Inflammatory macrophage treated with lipopolysaccharide for 4 hours (primary cell): ENCODE results near the gene INSM2.

Experiments
- DNase-seq: peaks from one replicate; pipeline ENCODE4 v3.0.0-alpha.2; 2020

The INSM2 gene, protein sequence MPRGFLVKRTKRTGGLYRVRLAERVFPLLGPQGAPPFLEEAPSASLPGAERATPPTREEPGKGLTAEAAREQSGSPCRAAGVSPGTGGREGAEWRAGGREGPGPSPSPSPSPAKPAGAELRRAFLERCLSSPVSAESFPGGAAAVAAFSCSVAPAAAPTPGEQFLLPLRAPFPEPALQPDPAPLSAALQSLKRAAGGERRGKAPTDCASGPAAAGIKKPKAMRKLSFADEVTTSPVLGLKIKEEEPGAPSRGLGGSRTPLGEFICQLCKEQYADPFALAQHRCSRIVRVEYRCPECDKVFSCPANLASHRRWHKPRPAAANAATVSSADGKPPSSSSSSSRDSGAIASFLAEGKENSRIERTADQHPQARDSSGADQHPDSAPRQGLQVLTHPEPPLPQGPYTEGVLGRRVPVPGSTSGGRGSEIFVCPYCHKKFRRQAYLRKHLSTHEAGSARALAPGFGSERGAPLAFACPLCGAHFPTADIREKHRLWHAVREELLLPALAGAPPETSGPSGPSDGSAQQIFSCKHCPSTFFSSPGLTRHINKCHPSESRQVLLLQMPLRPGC

GRCh38 chr14:35533357-35534207, at the start of gene INSM2:
Gene INSM2, plus strand, starts transcription at chr14:35534164. Its CDS starts 89 bp downstream, at chr14:35534253.
- peak; percentile 38 for DNase-seq

DNA sequence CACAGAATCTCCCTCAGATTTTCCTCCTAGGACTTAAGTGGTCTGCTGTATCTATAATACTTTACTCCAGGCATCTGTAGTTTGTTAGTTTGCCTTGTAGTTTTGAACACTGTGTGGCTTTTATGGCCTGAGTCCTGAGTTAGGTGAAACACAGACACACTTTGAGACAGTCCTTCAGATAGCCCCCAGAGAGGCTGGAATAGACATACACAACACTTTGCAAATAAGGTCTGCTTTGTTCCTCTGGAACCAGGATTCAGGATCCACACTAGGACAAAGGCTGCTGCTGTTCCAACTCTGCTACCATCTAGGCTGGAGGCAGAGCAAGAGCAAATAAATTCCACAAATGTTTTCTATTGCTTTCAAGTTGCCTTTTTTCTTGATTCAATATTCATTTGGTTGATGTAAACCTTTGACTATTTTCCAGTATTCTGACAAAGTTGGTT, 41.4 kb upstream of the INSM2 start:
- no peak for DNase-seq

DNA sequence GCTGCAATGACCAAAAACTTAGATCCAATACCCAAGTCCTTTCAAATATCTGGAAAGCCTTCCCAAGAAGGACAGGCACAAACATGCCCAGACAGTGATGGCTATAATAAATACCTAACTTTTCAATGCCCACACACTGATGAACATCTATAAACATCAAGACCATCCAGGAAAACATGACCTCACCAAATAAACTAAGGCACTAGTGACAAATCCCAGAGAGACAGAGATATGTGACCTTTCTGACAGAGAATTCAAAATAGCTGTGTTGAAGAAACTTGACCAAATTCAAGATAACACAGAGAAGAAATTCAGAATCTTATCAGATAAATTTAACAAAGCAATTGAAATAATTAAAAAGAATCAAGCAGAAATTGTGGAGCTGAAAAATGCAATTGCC, 38.7 kb upstream of the INSM2 start:
- DNase-seq, result no peak

DNA sequence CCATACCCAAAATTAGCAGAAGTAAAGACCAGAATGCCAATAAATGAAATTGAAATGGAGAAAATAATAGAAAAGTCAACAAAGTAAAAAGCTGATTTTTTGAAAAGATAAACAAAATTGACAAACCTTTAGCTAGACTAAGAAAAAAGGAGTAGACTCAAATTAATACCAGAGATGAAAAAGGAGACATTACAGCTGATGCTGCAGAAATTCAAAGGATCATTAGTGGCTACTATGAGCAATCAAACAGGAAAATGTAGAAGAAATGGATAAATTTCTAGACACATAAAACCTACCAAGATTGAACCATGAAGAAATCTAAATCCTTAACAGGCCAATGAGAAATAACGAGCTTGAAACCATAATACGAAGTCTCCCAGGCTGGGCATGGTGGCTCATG, 34.8 kb upstream of the INSM2 start:
- no peak for DNase-seq

- no peak for DNase-seq
Measured at GRCh38 chr14:35503646-35504045, 30.3 kb upstream of the INSM2 start.

DNA sequence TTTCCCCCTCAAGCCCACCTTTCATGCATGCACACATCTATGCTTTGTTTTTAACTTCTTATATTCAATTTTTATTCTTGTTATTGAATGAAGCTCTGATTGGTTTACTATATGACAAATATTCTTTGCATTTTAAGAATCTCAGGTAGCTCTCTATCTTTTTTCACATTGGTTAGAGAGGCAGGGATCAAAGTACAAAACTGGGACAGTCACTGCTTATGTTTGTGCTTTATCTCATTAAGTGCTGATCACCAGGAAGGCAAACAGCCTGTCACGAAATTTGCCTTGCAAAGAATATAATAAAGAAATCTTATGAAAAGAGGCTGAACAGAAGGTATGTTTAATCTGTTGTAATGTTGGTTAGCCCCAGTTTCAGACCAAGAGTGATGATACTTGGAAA, 29.7 kb upstream of the INSM2 start:
- no peak for DNase-seq

DNA sequence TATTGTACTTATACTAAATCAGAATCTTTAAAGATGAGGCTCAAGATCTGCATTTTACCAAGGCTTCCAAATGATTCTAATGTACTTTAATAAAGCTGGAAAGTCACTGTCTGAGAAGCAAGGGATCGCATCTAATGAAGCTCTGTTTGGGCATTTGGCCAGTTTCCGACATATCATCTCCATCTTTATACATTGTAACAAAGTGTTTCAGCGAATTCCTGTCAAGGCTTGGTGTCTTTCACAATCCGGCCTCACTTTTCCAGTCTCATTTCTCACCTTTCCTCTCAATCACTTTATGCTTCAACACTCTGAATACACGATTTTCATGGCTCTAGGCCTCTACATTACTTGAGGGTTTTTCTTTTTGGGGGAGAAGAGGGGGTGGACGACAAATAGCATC, 27.5 kb upstream of the INSM2 start:
- DNase-seq, result no peak

- no peak for DNase-seq
Measured at GRCh38 chr14:35506927-35507326, 27.0 kb upstream of the INSM2 start.

DNA sequence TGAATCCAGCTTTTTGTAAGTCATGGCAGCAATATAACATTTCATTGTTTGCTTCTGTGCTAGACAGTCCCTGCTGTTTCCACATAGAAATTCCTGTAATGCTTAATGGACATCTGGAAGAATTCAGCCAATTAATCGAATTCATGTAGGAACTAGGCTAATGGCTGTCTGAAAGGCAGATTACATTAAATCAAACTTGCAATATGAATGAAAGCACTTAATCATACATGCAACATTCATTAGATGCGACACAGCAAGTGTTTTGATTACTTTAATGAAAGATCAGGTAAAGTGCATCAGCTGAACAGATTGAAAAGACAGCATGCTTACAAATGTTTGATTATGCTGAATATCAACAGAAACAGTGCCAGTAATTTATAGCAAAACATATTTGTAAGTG, 24.1 kb upstream of the INSM2 start:
- no peak for DNase-seq

- DNase-seq, result no peak
Measured at GRCh38 chr14:35512765-35513164, 21.2 kb upstream of the INSM2 start.

- DNase-seq, result no peak
Measured at GRCh38 chr14:35515916-35516315, 18.0 kb upstream of the INSM2 start.

- DNase-seq, result no peak
Measured at GRCh38 chr14:35519986-35520385, 14.0 kb upstream of the INSM2 start.

- no peak for DNase-seq
Measured at GRCh38 chr14:35525695-35526094, 8.3 kb upstream of the INSM2 start.

DNA sequence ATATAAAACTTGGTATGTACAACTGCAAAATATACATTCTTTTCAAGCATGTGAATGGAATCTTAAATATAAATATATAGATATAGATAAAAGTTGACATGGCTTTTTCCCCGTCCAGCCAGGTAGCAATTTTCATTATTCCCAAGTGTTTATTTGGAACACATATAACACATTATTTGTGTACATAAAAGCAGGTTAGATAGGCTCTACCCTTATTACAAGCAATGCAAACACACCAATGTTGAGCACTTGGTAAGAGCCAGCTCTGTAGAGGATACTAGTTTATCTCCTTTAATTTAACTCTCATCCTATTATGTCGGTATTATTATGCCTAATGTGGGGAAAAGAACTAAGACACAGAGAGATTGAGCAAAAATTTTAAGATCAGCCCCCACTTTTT, 7.0 kb upstream of the INSM2 start:
- no peak for DNase-seq

- DNase-seq, result no peak
Measured at GRCh38 chr14:35531960-35532747, 1.8 kb upstream of the INSM2 start.

GRCh38 chr14:35532783-35533356, 1.1 kb upstream of the INSM2 start:
- no peak for DNase-seq

GRCh38 chr14:35534208-35534872, 376 bp downstream of the INSM2 start:
- DNase-seq, result no peak

DNA sequence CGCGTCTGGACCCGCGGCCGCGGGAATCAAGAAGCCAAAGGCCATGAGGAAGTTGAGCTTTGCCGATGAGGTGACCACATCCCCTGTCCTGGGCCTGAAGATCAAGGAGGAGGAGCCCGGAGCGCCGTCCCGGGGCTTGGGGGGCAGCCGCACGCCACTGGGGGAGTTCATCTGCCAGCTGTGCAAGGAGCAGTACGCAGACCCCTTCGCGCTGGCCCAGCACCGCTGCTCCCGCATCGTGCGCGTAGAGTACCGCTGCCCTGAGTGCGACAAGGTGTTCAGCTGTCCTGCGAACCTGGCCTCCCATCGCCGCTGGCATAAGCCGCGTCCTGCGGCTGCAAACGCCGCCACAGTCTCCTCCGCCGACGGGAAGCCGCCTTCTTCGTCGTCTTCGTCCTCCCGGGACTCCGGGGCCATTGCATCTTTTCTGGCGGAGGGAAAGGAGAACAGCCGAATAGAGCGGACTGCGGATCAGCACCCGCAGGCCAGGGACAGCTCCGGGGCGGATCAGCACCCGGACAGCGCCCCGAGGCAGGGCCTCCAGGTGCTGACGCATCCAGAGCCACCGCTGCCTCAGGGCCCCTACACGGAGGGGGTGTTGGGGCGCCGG, 1.0 kb downstream of the INSM2 start:
- peak; percentile 55 for DNase-seq

- DNase-seq, result no peak
Measured at GRCh38 chr14:35535483-35536112, 1.6 kb downstream of the INSM2 start.

- peak; percentile 9 for DNase-seq
Measured at GRCh38 chr14:35539969-35540368, 6.0 kb downstream of the INSM2 start.

DNA sequence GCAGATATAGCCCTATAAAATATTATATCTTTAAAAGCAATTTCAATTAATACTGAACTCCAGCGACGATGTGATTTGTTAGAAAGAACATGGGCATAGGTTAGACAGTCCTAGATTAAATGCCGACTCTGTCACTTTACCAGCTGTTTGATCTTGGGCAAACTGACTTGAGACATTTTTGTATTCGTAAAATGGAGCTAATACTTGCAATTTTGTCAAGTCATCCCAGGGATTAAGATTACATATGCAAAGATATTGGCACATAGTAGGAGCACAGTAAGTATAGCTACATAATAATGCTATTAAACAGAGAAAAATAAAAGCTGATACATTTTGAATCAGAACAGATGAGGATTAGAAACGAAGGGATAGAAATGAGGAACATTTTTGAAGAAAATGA, 9.0 kb downstream of the INSM2 start:
- DNase-seq, result no peak
